Measurements from ENCODE around the gene MYL6.
A peak's percentile ranks its signal among the peaks of the same experiment; 100 is the strongest.

The MYL6 gene

DNA sequence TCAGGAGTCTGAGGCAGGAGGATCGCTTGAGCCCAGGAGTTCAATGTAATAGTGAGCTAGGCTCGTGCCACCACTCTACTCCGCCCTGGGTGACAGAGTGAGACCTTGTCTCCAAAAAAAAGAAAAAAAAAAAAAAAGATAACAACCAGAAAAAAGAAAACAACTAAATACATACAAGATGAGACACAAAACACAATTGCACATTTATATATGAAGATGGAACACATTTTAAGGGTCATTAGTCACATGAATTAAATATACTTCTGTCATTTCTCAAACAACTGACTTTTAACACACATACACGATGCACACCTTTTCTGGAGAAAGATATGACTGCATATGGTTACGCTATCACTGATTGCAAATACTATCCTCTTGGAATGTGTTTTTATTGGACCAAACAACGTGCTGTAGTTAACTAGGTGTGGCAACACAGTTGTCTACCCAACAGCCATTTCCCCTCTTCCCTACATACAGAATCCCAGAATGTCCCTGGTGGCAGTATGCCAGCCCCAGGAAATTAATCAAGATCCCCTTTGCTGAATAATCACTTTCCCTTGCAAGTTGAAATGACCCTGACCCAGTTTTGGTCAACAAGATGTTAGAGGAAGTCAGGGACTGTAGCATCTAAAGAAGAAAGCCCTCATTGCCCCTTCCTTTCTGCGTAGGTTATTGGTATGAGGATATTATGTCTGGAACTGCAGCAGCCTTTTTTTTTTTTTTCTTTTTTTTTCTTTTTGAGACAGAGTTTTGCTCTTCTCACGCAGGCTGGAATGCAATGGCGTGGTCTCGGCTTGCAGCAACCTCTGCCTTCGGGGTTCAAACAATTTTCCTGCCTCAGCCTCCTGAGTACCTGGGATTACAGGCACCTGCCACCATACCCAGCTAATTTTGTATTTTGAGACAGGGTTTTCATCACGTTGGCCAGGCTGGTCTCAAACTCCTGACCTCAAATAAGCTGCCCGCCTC is 11.4 kb upstream of the MYL6 start:
- H2BK5ac ChIP-seq (ENCODE audit: low read length), result no peak overlapping the region
- no peak overlapping the region for H4K91ac ChIP-seq (ENCODE audit: low read depth, low read length, poor library complexity)
- no CpG with 5 or more reads among the region's 13 CpGs for WGBS, 2 donors (ENCODE audit: extremely low coverage in 2 of 2, insufficient read length in 2 of 2, insufficient replicate concordance in 1 of 2)
- no peak overlapping the region for H3K4me3 ChIP-seq (ENCODE audit: low read length in 2 of 2)
- H3K4ac ChIP-seq (ENCODE audit: low read length), result no peak overlapping the region
- peaks cover 0 to 3% of the 10 kb centered on the region in 2 donors for H3K4me1 ChIP-seq (ENCODE audit: control insufficient read depth in 2 of 2, insufficient read depth in 1 of 2, low read depth in 1 of 2, low read length in 2 of 2)
- no peak for DNase-seq (ENCODE audit: low spot score)
- no peak overlapping the region for H3K14ac ChIP-seq (ENCODE audit: low read length)
- H2BK120ac ChIP-seq (ENCODE audit: low read depth, low read length), result no peak overlapping the region
- H2AK5ac ChIP-seq (ENCODE audit: low read depth, low read length), result no peak overlapping the region
- H3K27me3 ChIP-seq (ENCODE audit: control insufficient read depth in 3 of 3, insufficient read depth in 3 of 3, low read depth in 1 of 3, low read length in 3 of 3), result no peaks in the 10 kb centered on the region
- H4K8ac ChIP-seq (ENCODE audit: low read depth, low read length), result no peak overlapping the region
- H2AFZ ChIP-seq (ENCODE audit: low read length), result no peak overlapping the region
- no peak overlapping the region for H3K4me2 ChIP-seq (ENCODE audit: insufficient read depth, low read length, poor library complexity, severe bottlenecking)
- H3K23ac ChIP-seq (ENCODE audit: low read depth, low read length, poor library complexity), result no peak overlapping the region
- no peak overlapping the region for H2BK15ac ChIP-seq (ENCODE audit: low read length)
- H3K79me1 ChIP-seq (ENCODE audit: low read depth, low read length), result no peaks in the 10 kb centered on the region
- H3K9me3 ChIP-seq (replicated peaks in 1 of 2; ENCODE audit: control insufficient read depth in 2 of 2, insufficient read depth in 1 of 2, low read depth in 1 of 2, low read length in 2 of 2), result no peaks in the 10 kb centered on the region
- H3K36me3 ChIP-seq (replicated peaks in 1 of 2; ENCODE audit: control insufficient read depth in 2 of 2, insufficient read depth in 2 of 2, low read length in 2 of 2), result peaks cover 27 to 38% of the 10 kb centered on the region in 2 donors
- no peak overlapping the region for H3K9ac ChIP-seq (ENCODE audit: low read depth, low read length, poor library complexity)
- H3K18ac ChIP-seq (ENCODE audit: low read length), result no peak overlapping the region
- no peak overlapping the region for H3K27ac ChIP-seq (replicated peaks; ENCODE audit: low read length)
- H2BK12ac ChIP-seq (ENCODE audit: low read length), result no peak overlapping the region

- no peak overlapping the region for H3K23ac ChIP-seq (ENCODE audit: low read depth, low read length, poor library complexity)
- H2BK5ac ChIP-seq (ENCODE audit: low read length), result no peak overlapping the region
- H3K27ac ChIP-seq (replicated peaks; ENCODE audit: low read length), result no peak overlapping the region
- peaks cover 5 to 10% of the 10 kb centered on the region in 2 donors for H3K4me1 ChIP-seq (ENCODE audit: control insufficient read depth in 2 of 2, insufficient read depth in 1 of 2, low read depth in 1 of 2, low read length in 2 of 2)
- WGBS, 2 donors (ENCODE audit: extremely low coverage in 2 of 2, insufficient read length in 2 of 2, insufficient replicate concordance in 1 of 2), result no CpG with 5 or more reads among the region's 3 CpGs
- no peak overlapping the region for H3K4ac ChIP-seq (ENCODE audit: low read length)
- no peak overlapping the region for H2BK12ac ChIP-seq (ENCODE audit: low read length)
- no peak overlapping the region for H4K8ac ChIP-seq (ENCODE audit: low read depth, low read length)
- H3K9ac ChIP-seq (ENCODE audit: low read depth, low read length, poor library complexity), result no peak overlapping the region
- H3K18ac ChIP-seq (ENCODE audit: low read length), result no peak overlapping the region
- H3K4me3 ChIP-seq (ENCODE audit: low read length in 2 of 2), result no peak overlapping the region
- H3K27me3 ChIP-seq (ENCODE audit: control insufficient read depth in 3 of 3, insufficient read depth in 3 of 3, low read depth in 1 of 3, low read length in 3 of 3), result no peaks in the 10 kb centered on the region
- H2BK15ac ChIP-seq (ENCODE audit: low read length), result no peak overlapping the region
- DNase-seq (ENCODE audit: low spot score), result no peak
- H3K4me2 ChIP-seq (ENCODE audit: insufficient read depth, low read length, poor library complexity, severe bottlenecking), result no peak overlapping the region
- no peak overlapping the region for H2AFZ ChIP-seq (ENCODE audit: low read length)
- no peak overlapping the region for H2AK5ac ChIP-seq (ENCODE audit: low read depth, low read length)
- no peak overlapping the region for H3K14ac ChIP-seq (ENCODE audit: low read length)
- no peak overlapping the region for H2BK120ac ChIP-seq (ENCODE audit: low read depth, low read length)
- H3K36me3 ChIP-seq (replicated peaks in 1 of 2; ENCODE audit: control insufficient read depth in 2 of 2, insufficient read depth in 2 of 2, low read length in 2 of 2), result peaks cover 11 to 14% of the 10 kb centered on the region in 2 donors
- no peak overlapping the region for H4K91ac ChIP-seq (ENCODE audit: low read depth, low read length, poor library complexity)
- no peaks in the 10 kb centered on the region for H3K9me3 ChIP-seq (replicated peaks in 1 of 2; ENCODE audit: control insufficient read depth in 2 of 2, insufficient read depth in 1 of 2, low read depth in 1 of 2, low read length in 2 of 2)
- H3K79me1 ChIP-seq (ENCODE audit: low read depth, low read length), result no peaks in the 10 kb centered on the region
Observed at GRCh38 chr12:56150563-56150962, 7.6 kb upstream of the MYL6 start.

- peak overlapping the region; percentile 78 to 82 for H3K4me3 ChIP-seq (ENCODE audit: low read length in 2 of 2)
- peak overlapping the region; percentile 85 for H3K18ac ChIP-seq (ENCODE audit: low read length)
- H3K36me3 ChIP-seq (replicated peaks in 1 of 2; ENCODE audit: control insufficient read depth in 2 of 2, insufficient read depth in 2 of 2, low read length in 2 of 2), result peaks cover 16 to 17% of the 10 kb centered on the region in 2 donors
- H2AFZ ChIP-seq (ENCODE audit: low read length), result peak overlapping the region; percentile 91
- DNase-seq (ENCODE audit: low spot score), result no peak
- H3K4me2 ChIP-seq (ENCODE audit: insufficient read depth, low read length, poor library complexity, severe bottlenecking), result peak overlapping the region; percentile 66
- H3K79me1 ChIP-seq (ENCODE audit: low read depth, low read length), result no peaks in the 10 kb centered on the region
- no peaks in the 10 kb centered on the region for H3K27me3 ChIP-seq (ENCODE audit: control insufficient read depth in 3 of 3, insufficient read depth in 3 of 3, low read depth in 1 of 3, low read length in 3 of 3)
- no peak overlapping the region for H3K4ac ChIP-seq (ENCODE audit: low read length)
- H2AK5ac ChIP-seq (ENCODE audit: low read depth, low read length), result no peak overlapping the region
- H3K9me3 ChIP-seq (replicated peaks in 1 of 2; ENCODE audit: control insufficient read depth in 2 of 2, insufficient read depth in 1 of 2, low read depth in 1 of 2, low read length in 2 of 2), result no peaks in the 10 kb centered on the region
- H3K14ac ChIP-seq (ENCODE audit: low read length), result no peak overlapping the region
- H3K27ac ChIP-seq (replicated peaks; ENCODE audit: low read length), result peak overlapping the region; percentile 88
- H2BK5ac ChIP-seq (ENCODE audit: low read length), result peak overlapping the region; percentile 55
- no peak overlapping the region for H3K23ac ChIP-seq (ENCODE audit: low read depth, low read length, poor library complexity)
- H3K9ac ChIP-seq (ENCODE audit: low read depth, low read length, poor library complexity), result no peak overlapping the region
- H3K4me1 ChIP-seq (ENCODE audit: control insufficient read depth in 2 of 2, insufficient read depth in 1 of 2, low read depth in 1 of 2, low read length in 2 of 2), result peaks cover 5 to 10% of the 10 kb centered on the region in 2 donors
- H2BK12ac ChIP-seq (ENCODE audit: low read length), result no peak overlapping the region
- no CpG with 5 or more reads among the region's 12 CpGs for WGBS, 2 donors (ENCODE audit: extremely low coverage in 2 of 2, insufficient read length in 2 of 2, insufficient replicate concordance in 1 of 2)
- no peak overlapping the region for H2BK120ac ChIP-seq (ENCODE audit: low read depth, low read length)
- H2BK15ac ChIP-seq (ENCODE audit: low read length), result no peak overlapping the region
- no peak overlapping the region for H4K91ac ChIP-seq (ENCODE audit: low read depth, low read length, poor library complexity)
- H4K8ac ChIP-seq (ENCODE audit: low read depth, low read length), result no peak overlapping the region
Observed at GRCh38 chr12:56151672-56152131, 6.5 kb upstream of the MYL6 start.

DNA sequence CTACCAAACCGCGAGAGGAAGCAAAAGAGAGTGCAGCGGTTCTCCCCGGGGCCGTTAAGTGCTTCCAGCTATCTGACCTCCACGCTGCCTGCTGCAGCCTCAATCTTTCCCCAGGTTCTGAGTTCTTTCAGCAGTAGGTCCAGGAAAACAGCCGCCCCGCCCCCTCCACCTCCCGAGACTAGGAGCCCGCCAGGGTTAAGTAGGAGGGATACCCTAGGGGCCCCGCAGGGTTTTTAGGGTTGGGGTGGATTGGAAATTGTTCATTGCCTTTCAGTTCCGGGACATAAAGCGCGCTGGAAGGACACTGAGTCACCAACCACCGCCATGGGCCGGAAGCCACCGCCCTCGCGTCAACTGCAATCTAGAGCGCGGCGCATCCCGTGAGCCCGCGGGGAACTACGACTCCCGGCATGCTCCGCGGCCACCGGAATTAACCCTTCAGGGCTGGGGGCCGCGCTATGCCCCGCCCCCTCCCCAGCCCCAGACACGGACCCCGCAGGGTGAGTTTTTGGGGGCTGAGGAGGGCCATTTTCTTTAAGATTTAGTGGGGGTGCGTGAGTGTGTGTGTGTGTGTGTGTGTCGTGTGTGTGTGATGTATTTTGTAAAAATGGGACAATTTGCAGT is 5.9 kb upstream of the MYL6 start, which contains the start of gene MYL6B:
MYL6B (plus strand) TSS at position 456 of the 624 bp plus-strand sequence. CDS start 1,332 bp downstream, outside the sequence.
- Histone ChIP-seq H3K9me3 (replicated peaks in 1 of 2; ENCODE audit: control insufficient read depth in 2 of 2, insufficient read depth in 1 of 2, low read depth in 1 of 2, low read length in 2 of 2) (no peaks in the 10 kb centered on the region), H3K14ac (ENCODE audit: low read length) (no peak within 1 kb of the TSS), H3K79me1 (ENCODE audit: low read depth, low read length) (no peaks in the 10 kb centered on the region), H3K4me2 (ENCODE audit: insufficient read depth, low read length, poor library complexity, severe bottlenecking) (peak within 1 kb of the TSS; percentile 82), H2BK15ac (ENCODE audit: low read length) (peak within 1 kb of the TSS; percentile 15), H2BK5ac (ENCODE audit: low read length) (peak within 1 kb of the TSS; percentile 55), H3K27ac (replicated peaks; ENCODE audit: low read length) (peak within 1 kb of the TSS; percentile 88), H2BK12ac (ENCODE audit: low read length) (no peak within 1 kb of the TSS), H4K8ac (ENCODE audit: low read depth, low read length) (no peak within 1 kb of the TSS), H3K4ac (ENCODE audit: low read length) (no peak within 1 kb of the TSS), H4K91ac (ENCODE audit: low read depth, low read length, poor library complexity) (no peak within 1 kb of the TSS), H2BK120ac (ENCODE audit: low read depth, low read length) (no peak within 1 kb of the TSS), H3K9ac (ENCODE audit: low read depth, low read length, poor library complexity) (peak within 1 kb of the TSS; percentile 67), H2AFZ (ENCODE audit: low read length) (peak within 1 kb of the TSS; percentile 91), H3K4me1 (ENCODE audit: control insufficient read depth in 2 of 2, insufficient read depth in 1 of 2, low read depth in 1 of 2, low read length in 2 of 2) (peaks cover 6 to 11% of the 10 kb centered on the region in 2 donors), H3K36me3 (replicated peaks in 1 of 2; ENCODE audit: control insufficient read depth in 2 of 2, insufficient read depth in 2 of 2, low read length in 2 of 2) (peaks cover 16 to 17% of the 10 kb centered on the region in 2 donors), H3K23ac (ENCODE audit: low read depth, low read length, poor library complexity) (peak within 1 kb of the TSS; percentile 94), H3K18ac (ENCODE audit: low read length) (peak within 1 kb of the TSS; percentile 85), H3K27me3 (ENCODE audit: control insufficient read depth in 3 of 3, insufficient read depth in 3 of 3, low read depth in 1 of 3, low read length in 3 of 3) (no peaks in the 10 kb centered on the region), H3K4me3 (ENCODE audit: low read length in 2 of 2) (peak within 1 kb of the TSS; percentile 78 to 92), H2AK5ac (ENCODE audit: low read depth, low read length) (no peak within 1 kb of the TSS)
- no CpG with 5 or more reads among the region's 37 CpGs for WGBS, 2 donors (ENCODE audit: extremely low coverage in 2 of 2, insufficient read length in 2 of 2, insufficient replicate concordance in 1 of 2)
- peak; percentile 86 for DNase-seq (ENCODE audit: low spot score)

Data from neuronal stem cell (in vitro differentiated cells).